VCaP (cell line): ENCODE measurements around the gene SEC24B.

Experiments used
- H3K27ac ChIP-seq: fragments of 450-650 bp; 2 replicates; pipeline ENCODE4 v1.5.1; 2017
- CTCF ChIP-seq: fragments of 450-650 bp; conservative IDR thresholded peaks from 2 replicates; pipeline ENCODE4 v1.5.1; 2017; ENCODE audit warnings: mild to moderate bottlenecking, moderate library complexity

SEC24B gene

GRCh38 chr4:109473824-109474223, 40.2 kb downstream of the SEC24B start:
- no peak overlapping the region for H3K27ac ChIP-seq
- no peak for TF ChIP-seq CTCF

GRCh38 chr4:109486007-109486406, 52.4 kb downstream of the SEC24B start:
- H3K27ac ChIP-seq = no peak overlapping the region
- no peak for TF ChIP-seq CTCF

GRCh38 chr4:109494563-109494962, 60.9 kb downstream of the SEC24B start:
- no peak overlapping the region for H3K27ac ChIP-seq
- no peak for TF ChIP-seq CTCF

- H3K27ac ChIP-seq = no peak overlapping the region
- no peak for TF ChIP-seq CTCF
Measured at GRCh38 chr4:109495514-109495913, 61.9 kb downstream of the SEC24B start.

GRCh38 chr4:109496875-109497274, 63.3 kb downstream of the SEC24B start:
- no peak for TF ChIP-seq CTCF
- H3K27ac ChIP-seq = no peak overlapping the region

- no peak for TF ChIP-seq CTCF
- no peak overlapping the region for H3K27ac ChIP-seq
Measured at GRCh38 chr4:109497511-109497910, 63.9 kb downstream of the SEC24B start.

GRCh38 chr4:109499513-109499912, 65.9 kb downstream of the SEC24B start:
- no peak overlapping the region for H3K27ac ChIP-seq
- no peak for TF ChIP-seq CTCF

GRCh38 chr4:109506890-109507289, 73.3 kb downstream of the SEC24B start:
- no peak for TF ChIP-seq CTCF
- H3K27ac ChIP-seq = no peak overlapping the region
